GM18517 (cell line): Measurements from ENCODE around the gene FAM89B.
"Not testable (repeated sequence)": the region's sequence is repeated elsewhere in the genome, so short reads cannot be mapped to it uniquely, and the experiment has no call there.

ENCODE experiments used
- ATAC-seq: cut with Tn5 transposase; IDR thresholded peaks from one replicate; pipeline ENCODE4 v1.9.1; 2021; ENCODE audit warnings: mild to moderate bottlenecking, moderate library complexity; ENCODE audit not compliant: unreplicated experiment

FAM89B gene

DNA sequence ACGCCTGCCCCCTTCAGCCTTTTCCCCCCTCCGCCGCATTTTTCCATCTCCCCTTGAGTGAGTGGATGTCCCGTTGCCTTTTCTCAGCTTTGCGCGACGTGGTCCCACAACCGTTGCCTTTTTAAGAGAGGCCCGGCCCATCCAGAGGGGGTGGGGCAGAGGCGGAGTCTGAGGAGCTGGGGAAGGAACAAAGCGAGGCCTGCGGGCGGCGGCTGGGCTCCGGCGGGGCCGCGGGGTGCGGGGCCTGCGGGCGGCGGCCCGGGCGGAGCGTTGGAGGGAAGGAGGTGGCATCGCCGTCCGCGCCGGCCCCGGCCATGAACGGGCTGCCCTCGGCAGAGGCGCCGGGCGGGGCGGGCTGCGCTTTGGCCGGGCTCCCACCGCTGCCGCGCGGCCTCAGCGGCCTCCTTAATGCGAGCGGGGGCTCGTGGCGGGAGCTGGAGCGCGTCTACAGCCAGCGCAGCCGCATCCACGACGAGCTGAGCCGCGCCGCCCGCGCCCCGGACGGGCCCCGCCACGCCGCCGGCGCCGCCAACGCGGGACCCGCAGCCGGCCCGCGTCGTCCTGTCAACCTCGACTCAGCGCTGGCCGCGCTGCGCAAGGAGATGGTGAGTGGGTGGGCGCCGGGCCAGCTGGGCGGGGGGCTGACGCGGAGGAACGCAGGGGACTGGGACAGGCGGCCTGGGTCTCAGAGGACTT, at the start of gene FAM89B:
Gene FAM89B, plus strand, starts transcription at position 183 of the 696 bp plus-strand sequence. Its CDS starts 132 bp downstream, at position 315.
- no peak for ATAC-seq

DNA sequence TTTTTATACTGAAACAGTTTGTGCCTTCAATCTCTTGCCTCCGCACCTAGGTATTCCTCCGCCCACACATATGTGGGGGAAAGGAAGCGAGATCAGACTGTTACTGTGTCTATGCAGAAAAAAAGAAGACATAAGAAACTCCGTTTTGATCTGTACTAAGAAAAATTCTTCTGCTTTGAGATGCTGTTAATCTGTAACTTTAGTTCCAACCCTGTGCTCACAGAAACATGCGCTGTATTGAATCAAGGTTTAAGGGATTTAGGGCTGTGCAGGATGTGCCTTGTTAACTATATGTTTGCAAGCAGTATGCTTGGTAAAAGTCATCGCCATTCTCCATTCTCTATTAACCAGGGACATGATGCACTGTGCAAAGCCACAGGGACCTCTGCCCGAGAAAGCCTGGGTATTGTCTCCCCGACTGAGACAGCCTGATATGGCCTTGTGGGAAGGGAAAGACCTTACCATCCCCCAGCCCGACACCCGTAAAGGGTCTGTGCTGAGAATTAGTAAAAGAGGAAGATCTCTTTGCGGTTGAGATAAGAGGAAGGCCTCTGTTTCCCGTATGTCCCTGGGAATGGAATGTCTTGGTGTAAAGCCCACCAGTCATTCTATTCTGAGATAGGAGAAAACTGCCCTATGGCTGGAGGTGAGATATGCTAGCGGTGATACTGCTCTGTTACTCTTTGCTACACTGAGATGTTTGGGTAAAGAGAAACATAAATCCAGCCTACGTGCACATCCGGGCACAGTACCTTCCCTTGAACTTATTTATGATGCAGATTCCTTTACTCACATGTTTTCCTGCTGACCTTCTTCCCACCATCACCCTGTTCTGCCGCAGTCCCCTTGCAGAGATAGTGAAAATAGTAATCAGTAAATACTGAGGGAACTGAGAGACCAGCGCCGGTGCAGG, 49.4 kb upstream of the FAM89B start:
- ATAC-seq = not testable (repeated sequence)

DNA sequence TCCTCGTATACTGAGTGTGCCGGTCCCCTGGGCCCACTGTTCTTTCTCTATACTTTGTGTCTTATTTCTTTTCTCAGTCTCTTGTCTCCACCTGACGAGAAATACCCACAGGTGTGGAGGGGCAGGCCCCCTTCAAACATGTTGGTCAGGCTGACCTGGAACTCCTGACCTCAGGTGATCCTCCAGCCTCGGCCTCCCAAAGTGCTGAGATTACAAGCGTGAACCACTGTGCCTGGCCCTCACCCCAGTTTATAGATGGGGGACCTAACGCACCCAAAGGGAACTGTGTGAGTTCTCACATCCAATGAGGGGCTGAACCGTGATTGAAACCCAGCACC, 48.7 kb upstream of the FAM89B start:
- ATAC-seq = not testable (repeated sequence)

DNA sequence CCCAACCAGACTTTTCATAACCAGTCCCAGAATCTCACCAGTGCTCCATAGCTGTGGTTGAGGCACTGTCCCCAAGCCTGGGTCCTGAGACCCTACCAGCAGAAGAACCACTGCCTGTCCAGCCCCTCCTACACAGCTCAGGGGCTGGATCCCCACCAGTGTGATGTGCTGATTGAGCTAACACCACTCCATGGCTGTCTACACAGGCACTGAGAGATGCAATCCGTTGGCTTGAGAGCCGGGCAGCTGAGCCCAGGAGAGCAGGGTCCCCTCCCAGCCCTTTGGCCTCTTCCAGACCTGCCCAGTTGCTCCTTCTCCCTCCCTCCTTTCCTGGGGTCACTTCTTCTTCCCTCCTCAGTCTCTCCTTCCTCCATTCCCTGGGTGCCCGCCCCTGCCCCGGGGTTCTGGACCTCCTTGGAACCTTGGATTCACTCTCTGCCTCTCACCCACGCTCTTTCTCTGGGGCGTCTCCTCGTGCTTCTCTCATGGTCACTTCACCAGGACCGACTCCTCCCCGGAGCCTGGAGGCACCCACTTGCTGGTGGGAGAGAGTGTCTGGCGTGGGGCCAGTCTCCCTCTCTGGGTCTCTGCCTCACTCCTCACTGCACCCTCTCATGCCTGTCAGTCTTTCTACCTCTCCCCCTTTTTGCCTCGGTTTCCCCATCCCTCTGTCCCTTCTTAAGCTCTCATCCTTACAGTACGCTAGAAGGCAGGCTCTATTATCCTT, 48.2 kb upstream of the FAM89B start:
- no peak for ATAC-seq

DNA sequence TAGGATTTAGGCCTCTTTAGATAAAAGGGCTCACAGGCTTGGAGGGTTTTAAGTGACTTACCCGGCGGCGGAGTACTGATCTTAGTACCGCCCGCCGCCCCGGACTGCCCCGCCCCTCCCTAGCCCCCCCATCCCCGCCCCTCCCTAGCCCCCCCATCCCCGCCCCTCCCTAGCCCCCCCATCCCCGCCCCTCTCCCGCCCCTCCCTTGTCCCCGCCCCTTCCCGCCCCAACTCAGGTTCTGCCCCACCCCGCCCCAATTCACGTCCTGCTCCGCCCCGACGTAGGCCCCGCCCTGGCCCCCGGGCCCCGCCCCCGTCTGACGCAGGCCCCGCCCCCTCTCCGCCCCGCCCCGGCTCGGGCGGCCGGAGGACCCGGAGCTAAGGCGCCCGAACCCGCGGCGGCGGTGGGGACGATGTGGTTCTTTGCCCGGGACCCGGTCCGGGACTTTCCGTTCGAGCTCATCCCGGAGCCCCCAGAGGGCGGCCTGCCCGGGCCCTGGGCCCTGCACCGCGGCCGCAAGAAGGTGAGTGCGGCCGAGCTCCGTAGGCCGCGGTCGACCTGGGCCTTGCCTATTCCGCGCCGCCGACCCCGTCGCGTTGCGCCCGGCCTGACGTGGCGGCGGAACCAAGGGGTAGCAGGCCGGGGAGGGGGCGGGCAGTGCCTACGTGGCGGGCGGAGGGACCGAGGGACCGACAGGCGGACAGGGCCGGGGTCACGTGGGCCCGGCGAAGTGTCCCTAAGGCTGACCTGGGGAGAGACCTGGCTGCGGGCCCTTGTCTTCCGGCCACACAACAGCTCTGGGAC, 47.4 kb upstream of the FAM89B start, which contains the start of gene SCYL1:
Gene SCYL1, plus strand, starts transcription at position 343 of the 805 bp plus-strand sequence. Its CDS starts 71 bp downstream, at position 414.
- ATAC-seq = peak; percentile 46

DNA sequence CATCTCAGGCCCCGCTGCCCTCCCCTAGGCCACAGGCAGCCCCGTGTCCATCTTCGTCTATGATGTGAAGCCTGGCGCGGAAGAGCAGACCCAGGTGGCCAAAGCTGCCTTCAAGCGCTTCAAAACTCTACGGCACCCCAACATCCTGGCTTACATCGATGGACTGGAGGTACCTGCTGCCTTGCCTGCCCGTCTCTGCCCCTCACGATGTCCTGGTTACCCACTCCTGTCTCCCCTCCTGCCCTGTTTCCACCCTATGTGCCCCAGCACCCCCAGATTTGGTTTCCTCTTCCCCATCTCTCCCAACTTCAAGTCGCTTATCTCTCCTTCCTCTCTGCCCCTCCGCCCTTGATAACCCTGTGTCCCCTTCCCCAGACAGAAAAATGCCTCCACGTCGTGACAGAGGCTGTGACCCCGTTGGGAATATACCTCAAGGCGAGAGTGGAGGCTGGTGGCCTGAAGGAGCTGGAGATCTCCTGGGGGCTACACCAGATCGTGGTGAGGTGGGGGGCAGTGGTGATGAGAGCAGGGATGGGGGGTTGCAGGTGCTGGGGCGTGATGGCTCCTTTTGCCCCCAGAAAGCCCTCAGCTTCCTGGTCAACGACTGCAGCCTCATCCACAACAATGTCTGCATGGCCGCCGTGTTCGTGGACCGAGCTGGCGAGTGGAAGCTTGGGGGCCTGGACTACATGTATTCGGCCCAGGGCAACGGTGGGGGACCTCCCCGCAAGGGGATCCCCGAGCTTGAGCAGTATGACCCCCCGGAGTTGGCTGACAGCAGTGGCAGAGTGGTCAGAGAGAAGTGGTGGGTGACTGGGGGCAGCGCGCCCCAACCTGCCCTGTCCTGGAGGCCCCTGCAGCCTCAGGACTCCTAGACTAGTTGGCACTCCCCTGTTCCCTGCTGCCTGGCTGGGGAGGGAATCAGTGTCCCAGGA, 46.5 kb upstream of the FAM89B start:
- no peak for ATAC-seq

DNA sequence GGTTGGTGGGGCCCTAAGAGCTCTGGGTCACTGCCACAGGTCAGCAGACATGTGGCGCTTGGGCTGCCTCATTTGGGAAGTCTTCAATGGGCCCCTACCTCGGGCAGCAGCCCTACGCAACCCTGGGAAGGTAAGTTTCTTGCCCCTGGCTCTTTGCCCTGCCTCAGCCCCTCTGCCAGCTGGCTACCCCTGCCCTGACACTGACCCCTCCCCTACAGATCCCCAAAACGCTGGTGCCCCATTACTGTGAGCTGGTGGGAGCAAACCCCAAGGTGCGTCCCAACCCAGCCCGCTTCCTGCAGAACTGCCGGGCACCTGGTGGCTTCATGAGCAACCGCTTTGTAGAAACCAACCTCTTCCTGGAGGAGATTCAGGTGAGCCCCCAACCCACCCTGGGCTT, 45.6 kb upstream of the FAM89B start:
- ATAC-seq = no peak

DNA sequence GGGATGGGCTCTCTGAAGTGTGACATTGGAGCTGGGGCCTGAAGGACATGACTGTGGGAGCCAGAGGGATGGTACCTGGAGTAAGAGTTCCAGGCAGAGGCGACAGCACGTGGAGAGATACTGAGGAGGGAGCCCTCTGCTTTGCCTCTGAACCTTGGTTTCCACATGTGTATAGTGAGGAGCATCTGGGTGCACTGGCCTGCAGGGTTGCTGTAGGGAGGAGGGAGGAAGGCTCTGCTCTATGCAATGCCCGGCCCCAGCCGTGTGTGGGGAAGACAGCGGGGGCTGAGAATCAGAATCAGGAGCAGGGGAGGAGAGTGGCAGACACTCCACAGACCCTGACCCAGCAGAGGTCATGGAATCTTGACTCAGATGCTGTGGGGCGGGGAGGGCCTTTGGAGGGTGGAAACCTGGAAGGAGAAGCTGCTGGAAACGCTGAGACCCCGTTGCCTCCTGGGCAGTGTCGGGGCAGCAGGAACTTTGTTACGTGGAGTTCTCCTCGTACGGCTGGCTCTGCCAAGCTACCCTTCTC, 43.5 kb upstream of the FAM89B start:
- ATAC-seq = no peak

DNA sequence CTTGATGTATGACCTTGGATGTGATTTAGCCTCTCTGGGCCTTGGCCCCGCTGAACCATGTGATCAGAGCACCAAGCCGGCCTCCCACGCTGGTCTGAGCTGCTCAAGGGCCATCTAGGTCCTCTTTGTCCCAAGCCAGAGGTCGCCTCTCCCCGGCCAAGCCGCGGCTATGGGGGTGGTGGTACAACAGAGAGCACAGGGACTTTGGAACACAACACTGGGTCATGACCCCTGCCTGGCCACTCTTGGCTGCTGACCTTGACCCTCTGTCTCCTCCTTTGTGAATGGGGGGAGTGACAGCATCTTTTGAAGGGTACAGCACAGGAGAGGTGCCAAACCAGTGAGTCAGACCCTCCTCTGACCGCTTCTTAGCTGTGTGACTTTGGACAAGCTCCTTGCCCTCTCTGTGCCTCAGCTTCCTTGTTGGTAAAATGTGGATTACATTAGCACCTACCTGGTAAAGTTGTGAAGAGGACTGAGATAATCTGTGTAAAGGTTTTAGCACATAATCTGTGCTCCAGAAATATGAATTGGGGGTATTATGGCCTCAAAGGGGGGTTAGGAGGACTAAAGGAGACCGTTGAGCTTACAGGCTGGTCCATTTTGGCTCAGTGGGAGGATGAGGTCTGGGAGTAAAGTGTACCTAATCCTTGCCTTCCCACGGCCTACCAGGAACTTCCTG, 42.7 kb upstream of the FAM89B start:
- no peak for ATAC-seq

DNA sequence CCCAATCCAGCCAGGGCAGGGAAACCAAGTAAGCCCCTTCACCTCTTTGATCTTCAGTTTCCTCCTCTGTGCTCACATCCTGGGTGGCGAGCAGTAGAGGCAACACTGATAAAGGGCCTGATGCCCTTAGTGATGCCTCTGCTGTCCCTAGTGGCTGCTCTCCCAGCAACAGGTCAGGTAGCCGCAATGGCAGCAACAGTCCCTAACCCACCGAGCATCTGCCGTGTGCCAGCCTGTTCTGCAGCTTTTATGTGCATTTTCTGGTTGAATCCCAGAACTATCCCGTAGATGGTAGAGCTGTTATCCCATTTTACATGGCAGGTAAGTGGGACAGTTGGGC, 42.2 kb upstream of the FAM89B start:
- ATAC-seq = no peak

DNA sequence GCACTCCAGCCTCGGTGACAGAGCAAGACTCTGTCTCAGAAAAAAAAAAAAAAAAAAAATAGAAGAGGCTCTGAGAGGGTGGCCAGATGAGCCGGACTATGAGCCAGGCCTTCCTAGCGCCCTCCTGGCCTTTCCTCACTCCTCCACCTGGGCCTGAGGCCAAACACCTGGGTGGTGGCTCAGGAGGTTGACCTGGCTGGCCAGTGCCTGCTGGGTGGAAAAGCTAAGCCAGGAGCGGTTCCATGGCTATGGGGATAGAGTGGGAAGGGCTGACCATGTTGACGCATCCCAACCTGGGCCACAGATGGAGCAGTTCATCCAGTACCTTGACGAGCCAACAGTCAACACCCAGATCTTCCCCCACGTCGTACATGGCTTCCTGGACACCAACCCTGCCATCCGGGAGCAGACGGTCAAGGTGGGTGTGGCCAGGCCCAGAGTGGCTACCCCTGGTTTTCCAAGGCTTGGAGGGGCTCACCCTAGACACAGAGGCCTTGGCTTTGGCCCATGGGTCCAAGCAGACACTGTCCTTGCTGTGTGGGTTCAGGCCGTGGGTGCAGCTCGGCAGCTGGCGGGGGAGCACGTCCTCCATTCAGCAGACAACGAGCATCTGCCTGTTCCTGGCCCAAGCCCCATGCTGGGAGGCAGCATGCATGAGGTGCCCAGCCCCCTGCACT, 39.8 kb upstream of the FAM89B start:
- ATAC-seq = no peak

DNA sequence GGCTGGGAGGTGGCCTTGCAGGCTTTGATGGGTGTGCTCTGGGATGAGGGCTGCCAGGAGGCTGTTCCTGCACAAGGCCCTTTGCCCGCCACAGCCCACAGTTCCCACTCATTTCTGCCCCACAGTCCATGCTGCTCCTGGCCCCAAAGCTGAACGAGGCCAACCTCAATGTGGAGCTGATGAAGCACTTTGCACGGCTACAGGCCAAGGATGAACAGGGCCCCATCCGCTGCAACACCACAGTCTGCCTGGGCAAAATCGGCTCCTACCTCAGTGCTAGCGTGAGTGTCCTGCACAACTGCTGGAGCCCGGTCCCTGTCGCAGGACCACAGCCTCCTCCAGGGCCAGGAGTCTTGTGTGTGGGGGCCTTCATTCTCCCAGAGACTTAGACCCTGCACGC, 37.2 kb upstream of the FAM89B start:
- ATAC-seq = no peak

DNA sequence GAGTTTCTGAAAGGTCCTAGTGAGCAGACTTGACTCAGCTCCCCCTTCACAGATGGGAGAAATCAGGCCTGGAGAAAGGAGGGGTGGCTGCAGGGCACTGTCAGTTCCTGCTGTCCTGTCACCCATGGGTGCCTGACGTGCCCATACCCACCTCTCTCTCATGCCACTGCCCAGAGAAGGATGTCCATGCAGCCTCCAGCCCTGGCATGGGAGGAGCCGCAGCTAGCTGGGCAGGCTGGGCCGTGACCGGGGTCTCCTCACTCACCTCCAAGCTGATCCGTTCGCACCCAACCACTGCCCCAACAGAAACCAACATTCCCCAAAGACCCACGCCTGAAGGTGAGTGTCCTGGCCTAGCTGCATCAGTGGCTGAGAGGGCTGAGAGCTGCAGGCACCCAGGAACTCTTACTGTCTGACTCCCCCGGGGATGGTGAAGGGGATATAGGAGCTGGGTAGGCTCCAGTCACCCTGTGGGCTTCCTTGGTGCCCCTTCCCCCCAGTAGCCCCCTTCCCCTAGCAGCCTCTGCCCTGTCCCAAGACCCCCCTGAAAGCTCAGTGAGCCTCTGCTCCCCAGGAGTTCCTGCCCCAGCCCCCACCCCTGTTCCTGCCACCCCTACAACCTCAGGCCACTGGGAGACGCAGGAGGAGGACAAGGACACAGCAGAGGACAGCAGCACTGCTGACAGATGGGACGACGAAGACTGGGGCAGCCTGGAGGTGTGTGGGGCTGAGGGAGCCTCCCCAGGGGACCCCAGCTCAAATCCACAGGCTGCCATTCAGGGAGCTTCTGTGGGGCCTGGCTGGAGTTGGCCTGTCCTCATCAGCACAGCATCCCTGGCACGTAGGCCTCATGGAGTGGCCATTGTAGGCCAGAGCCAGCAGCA, 35.7 kb upstream of the FAM89B start:
- no peak for ATAC-seq

DNA sequence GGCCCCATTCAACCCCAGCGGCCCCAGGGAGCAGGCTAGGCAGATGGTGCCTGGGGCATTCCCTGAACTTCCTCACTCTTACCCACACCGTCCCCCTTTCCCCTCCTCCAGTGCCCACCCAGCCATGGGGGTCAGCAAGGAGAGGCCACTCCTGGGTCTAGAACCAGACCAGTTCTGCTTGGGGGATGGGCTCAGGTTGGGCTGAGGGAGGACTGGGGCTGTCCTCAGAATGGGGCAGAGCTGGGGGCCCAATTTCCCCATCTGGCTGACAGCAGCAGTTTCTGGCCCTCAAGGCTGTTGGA, 35.1 kb upstream of the FAM89B start:
- ATAC-seq = no peak

DNA sequence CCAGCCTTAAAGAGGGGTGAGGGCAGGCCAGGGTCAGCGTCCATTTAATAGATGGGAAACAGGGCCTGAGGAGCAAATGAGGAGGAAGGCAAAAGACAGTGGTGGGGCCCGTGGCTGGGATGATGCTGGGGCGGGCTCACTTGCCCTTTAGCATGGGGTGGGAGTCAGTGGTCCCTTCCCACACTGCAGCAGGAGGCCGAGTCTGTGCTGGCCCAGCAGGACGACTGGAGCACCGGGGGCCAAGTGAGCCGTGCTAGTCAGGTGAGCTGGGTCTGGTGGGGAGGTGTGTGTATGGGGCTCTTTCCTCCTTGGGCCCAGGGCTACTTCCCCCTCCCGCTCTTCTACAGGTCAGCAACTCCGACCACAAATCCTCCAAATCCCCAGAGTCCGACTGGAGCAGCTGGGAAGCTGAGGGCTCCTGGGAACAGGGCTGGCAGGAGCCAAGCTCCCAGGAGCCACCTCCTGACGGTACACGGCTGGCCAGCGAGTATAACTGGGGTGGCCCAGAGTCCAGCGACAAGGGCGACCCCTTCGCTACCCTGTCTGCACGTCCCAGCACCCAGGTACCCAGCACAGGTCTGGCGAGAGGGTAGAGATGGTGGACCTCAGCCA, 34.6 kb upstream of the FAM89B start:
- no peak for ATAC-seq

DNA sequence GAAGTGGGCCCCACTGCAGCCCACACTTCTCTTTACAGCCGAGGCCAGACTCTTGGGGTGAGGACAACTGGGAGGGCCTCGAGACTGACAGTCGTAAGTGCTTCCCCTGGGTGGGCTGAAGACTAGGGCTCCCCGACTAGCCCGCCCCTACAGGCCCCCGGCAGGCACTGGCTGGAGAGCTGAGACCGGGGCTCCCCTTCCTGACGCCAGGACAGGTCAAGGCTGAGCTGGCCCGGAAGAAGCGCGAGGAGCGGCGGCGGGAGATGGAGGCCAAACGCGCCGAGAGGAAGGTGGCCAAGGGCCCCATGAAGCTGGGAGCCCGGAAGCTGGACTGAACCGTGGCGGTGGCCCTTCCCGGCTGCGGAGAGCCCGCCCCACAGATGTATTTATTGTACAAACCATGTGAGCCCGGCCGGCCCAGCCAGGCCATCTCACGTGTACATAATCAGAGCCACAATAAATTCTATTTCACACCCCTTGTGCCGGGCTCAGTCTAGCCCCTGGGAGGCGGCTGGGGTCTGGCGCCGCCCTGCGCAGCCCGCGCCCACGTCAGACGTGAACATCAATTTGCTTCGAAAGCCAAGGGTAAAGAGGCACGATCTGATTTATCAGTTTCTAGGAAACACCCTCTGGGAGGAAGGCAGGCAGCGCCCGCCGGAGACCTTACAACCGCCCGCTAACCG, 34.0 kb upstream of the FAM89B start:
- no peak for ATAC-seq
